Parathyroid adenoma (tissue), 2 donors: ENCODE results near the gene IL36G.

Experiments used
- H2AFZ ChIP-seq: fragments of 300-600 bp; sonication (generic); one replicate; pipeline ENCODE4 v1.7.0; 2017; ENCODE audit warnings: antibody characterized with exemption, mild to moderate bottlenecking
- H3K27ac ChIP-seq: fragments of 300-600 bp; sonication (generic); one replicate; pipeline ENCODE4 v1.7.0; 2017
- H3K27me3 ChIP-seq: fragments of 300-600 bp; sonication (generic); one replicate; pipeline ENCODE4 v1.7.0; 2017; ENCODE audit warnings: low read length; ENCODE audit not compliant: control insufficient read depth, insufficient read depth
- H3K36me3 ChIP-seq: fragments of 300-600 bp; sonication (generic); one replicate; pipeline ENCODE4 v1.7.0; 2017; ENCODE audit warnings: low read length; ENCODE audit not compliant: control insufficient read depth, insufficient read depth
- H3K4me1 ChIP-seq: fragments of 300-600 bp; sonication (generic); one replicate; pipeline ENCODE4 v1.7.0; 2017; ENCODE audit warnings: control low read depth
- H3K4me2 ChIP-seq: fragments of 300-600 bp; sonication (generic); one replicate; pipeline ENCODE4 v1.7.0; 2017; ENCODE audit warnings: low read length
- H3K4me3 ChIP-seq: fragments of 300-600 bp; sonication (generic); one replicate; pipeline ENCODE4 v1.7.0; 2017; ENCODE audit warnings: low read depth, low read length
- H3K79me2 ChIP-seq: fragments of 300-600 bp; sonication (generic); one replicate; pipeline ENCODE4 v1.7.0; 2017; ENCODE audit warnings: control low read depth
- H3K9ac ChIP-seq: fragments of 300-600 bp; sonication (generic); one replicate; pipeline ENCODE4 v1.7.0; 2017; ENCODE audit warnings: mild to moderate bottlenecking
- H3K9me3 ChIP-seq: fragments of 300-600 bp; sonication (generic); one replicate; pipeline ENCODE4 v1.7.0; 2017; ENCODE audit warnings: low read length; ENCODE audit not compliant: control insufficient read depth
- CTCF ChIP-seq: fragments of 300-600 bp; sonication (generic); IDR thresholded peaks from one replicate; pipeline ENCODE4 v1.7.0; 2017; ENCODE audit warnings: antibody characterized with exemption, mild to moderate bottlenecking
- donor health status: primary hyperparathyroidism.

IL36G gene

GRCh38 chr2:112979731-112980130 lies 1.9 kb downstream of the IL36G start:
- H3K4me3 ChIP-seq = no peak overlapping the region
- no peak for TF ChIP-seq CTCF
- no peaks in the 10 kb centered on the region for H3K9me3 ChIP-seq
- H3K36me3 ChIP-seq = no peaks in the 10 kb centered on the region
- no peaks in the 10 kb centered on the region for H3K79me2 ChIP-seq
- no peak overlapping the region for H2AFZ ChIP-seq
- H3K4me1 ChIP-seq = no peaks in the 10 kb centered on the region
- no peak overlapping the region for H3K4me2 ChIP-seq
- H3K27me3 ChIP-seq = no peaks in the 10 kb centered on the region
- H3K9ac ChIP-seq = no peak overlapping the region
- H3K27ac ChIP-seq = no peak overlapping the region

- Histone ChIP-seq H2AFZ (no peak overlapping the region), H3K4me2 (no peak overlapping the region), H3K4me3 (no peak overlapping the region), H3K27me3 (no peaks in the 10 kb centered on the region), H3K9me3 (no peaks in the 10 kb centered on the region), H3K36me3 (no peaks in the 10 kb centered on the region), H3K9ac (no peak overlapping the region), H3K27ac (no peak overlapping the region), H3K4me1 (no peaks in the 10 kb centered on the region), H3K79me2 (no peaks in the 10 kb centered on the region)
- TF ChIP-seq CTCF = no peak
Observed at GRCh38 chr2:112980537-112980936, 2.7 kb downstream of the IL36G start.

GRCh38 chr2:112985090-112985489 lies 7.3 kb downstream of the IL36G start:
- no peak for TF ChIP-seq CTCF
- H3K4me2 ChIP-seq = no peak overlapping the region

GRCh38 chr2:112989611-112990010 lies 11.8 kb downstream of the IL36G start:
- Histone ChIP-seq H3K27me3 (no peaks in the 10 kb centered on the region), H3K36me3 (no peaks in the 10 kb centered on the region), H3K4me1 (no peaks in the 10 kb centered on the region), H3K27ac (no peak overlapping the region), H3K4me2 (no peak overlapping the region), H3K79me2 (no peaks in the 10 kb centered on the region), H3K9ac (no peak overlapping the region), H3K4me3 (no peak overlapping the region), H2AFZ (no peak overlapping the region), H3K9me3 (peaks cover 3% of the 10 kb centered on the region)
- TF ChIP-seq CTCF = no peak

More at GRCh38 chr2:112985090-112985489, 7.3 kb downstream of the IL36G start:
- H3K4me3 ChIP-seq = no peak overlapping the region
- no peaks in the 10 kb centered on the region for H3K36me3 ChIP-seq
- H3K9me3 ChIP-seq = peaks cover 3% of the 10 kb centered on the region
- H2AFZ ChIP-seq = no peak overlapping the region
- H3K79me2 ChIP-seq = no peaks in the 10 kb centered on the region
- H3K27ac ChIP-seq = no peak overlapping the region
- H3K27me3 ChIP-seq = no peaks in the 10 kb centered on the region
- H3K4me1 ChIP-seq = no peaks in the 10 kb centered on the region
- H3K9ac ChIP-seq = no peak overlapping the region

GRCh38 chr2:112993831-112994230 lies 16.0 kb downstream of the IL36G start:
- no peak overlapping the region for H2AFZ ChIP-seq
- H3K79me2 ChIP-seq = no peaks in the 10 kb centered on the region
- no peak overlapping the region for H3K9ac ChIP-seq
- H3K4me1 ChIP-seq = no peaks in the 10 kb centered on the region
- peaks cover 3% of the 10 kb centered on the region for H3K9me3 ChIP-seq
- H3K27ac ChIP-seq = no peak overlapping the region
- H3K4me2 ChIP-seq = no peak overlapping the region
- TF ChIP-seq CTCF = no peak
- no peaks in the 10 kb centered on the region for H3K36me3 ChIP-seq
- no peaks in the 10 kb centered on the region for H3K27me3 ChIP-seq
- H3K4me3 ChIP-seq = no peak overlapping the region
